ENCODE data around the gene CARD18.
"Not testable (repeated sequence)": the region's sequence is repeated elsewhere in the genome, so short reads cannot be mapped to it uniquely, and the experiment has no call there.

CARD18 gene

DNA sequence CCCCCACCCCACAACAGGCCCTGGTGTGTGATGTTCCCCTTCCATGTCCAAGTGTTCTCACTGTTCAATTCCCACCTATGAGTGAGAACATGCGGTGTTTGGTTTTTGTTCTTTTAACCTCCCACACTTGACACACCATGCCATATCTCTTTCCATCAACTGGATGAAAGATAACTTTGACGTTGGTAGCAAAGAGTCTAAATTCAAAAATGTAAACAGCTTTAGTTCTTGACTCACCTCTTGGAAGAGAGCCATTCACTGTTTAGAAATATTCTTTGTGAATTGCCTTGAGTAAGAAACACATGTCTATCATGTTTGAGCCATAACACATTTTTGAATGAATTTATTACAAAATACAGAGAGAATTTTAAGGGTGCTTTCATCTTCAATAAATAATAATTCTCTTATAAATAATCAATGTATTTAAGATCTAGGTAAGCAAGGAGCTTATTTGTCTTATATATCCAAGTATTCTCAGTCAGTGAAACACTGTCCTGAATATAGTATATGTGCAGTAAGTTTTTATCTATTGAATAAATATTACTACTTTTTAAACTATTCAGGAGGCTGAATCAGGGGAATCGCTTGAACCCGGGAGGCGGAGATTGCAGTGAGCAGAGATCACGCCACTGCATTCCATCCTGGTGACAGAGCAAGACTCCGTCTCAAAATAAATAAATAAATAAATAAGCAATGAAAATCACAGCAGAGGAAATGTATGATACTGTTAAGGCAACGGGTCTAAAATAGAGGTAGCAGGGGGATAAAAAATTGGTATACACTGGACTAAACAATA lies 6.7 kb downstream of the CARD18 start:
- no peak for DNase-seq

- no peak for DNase-seq
Measured at GRCh38 chr11:105130189-105130813, 9.3 kb downstream of the CARD18 start.

DNA sequence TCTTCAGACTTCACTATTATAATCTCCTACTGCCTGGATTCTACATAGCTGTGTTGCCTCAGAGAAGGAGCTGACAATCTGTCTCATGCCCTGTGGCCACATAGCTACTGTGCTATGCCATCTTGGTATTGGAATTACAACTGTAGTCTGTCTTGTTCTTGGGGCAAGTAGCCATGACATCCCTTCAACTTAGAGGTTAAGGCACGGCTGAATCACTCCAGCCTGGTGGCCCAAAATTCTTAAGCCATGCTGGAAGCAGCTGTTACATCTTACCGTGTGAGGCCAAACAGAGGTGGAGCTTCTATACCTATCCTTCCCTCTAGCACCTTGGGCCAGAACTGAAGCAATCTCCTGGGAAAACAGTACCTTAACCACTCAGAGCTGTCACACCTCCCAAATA lies 14.8 kb downstream of the CARD18 start:
- no peak for DNase-seq

DNA sequence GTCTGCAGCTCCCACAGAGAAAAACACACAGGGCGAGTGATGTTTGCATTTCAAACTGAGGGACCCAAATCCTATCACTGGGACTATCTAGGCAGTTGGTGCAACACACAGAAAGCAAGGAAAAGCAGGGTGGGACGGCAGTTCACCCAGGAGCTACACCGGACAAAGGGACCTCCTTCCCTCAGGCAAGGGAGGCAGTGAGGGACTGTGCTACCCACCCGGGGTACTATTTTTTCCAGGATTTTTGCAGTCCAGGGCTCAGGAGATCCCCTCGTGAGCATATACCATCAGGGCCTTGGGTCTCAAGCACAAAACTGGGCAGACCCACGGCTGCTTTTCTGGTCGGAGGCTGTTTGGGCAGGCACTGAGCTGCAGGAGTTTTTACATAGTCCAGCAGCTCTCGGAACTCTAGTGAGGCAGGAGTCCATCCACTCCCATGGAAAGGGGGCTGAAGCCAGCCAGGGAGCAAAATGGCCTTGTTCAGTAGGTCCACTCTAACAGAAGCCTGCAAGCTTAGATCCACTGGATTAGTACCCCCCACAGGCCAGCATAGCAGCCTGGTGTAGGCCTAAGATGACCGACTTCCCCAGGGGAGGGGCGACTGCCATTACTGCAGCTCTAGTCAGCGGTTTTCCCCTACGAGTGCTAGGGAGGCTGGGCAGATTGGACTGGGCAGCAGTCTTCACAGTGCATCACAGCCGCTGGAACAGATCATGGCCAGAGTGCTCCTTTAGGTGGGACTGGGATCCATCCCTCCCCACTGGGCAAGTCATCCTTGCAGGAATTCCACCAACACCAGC lies 28.2 kb downstream of the CARD18 start:
- no peak for DNase-seq

DNA sequence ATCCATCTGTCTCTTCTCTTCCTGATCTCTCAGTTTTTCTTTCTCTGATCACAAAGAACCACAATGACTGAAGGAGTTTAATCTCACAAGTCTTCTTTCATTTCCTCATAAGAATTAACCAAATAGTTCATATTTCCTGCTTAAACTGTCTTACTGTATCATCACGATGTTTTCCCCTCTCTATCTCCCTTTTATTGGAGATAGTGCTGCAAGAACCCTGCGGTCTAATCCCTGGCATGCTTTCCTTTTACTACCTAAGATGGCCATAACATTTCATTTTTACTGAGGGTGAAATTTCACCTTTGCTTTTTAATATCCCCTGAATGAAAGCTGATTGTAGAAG lies 28.9 kb downstream of the CARD18 start:
- no peak for DNase-seq

GRCh38 chr11:105109855-105110687 lies 29.5 kb downstream of the CARD18 start:
- DNase-seq: no peak

DNA sequence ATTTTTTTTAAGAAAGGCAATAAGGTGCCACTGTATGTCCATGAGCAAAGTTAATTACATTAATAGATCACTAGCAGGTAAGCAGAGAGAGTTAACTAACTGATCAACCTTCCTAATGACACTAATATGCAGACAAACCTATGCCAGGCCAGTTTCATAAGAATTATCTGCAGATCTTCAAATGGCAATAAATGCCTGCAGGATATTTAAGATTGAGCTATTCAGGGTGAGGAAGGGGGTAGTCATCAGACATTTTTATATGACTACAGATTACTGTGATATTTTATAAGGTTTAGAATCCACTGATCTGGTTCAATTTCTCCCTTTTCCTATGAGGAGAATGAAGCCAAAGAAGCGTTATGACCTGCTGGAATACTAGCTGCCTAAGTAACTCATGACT lies 30.2 kb downstream of the CARD18 start:
- DNase-seq: no peak

DNA sequence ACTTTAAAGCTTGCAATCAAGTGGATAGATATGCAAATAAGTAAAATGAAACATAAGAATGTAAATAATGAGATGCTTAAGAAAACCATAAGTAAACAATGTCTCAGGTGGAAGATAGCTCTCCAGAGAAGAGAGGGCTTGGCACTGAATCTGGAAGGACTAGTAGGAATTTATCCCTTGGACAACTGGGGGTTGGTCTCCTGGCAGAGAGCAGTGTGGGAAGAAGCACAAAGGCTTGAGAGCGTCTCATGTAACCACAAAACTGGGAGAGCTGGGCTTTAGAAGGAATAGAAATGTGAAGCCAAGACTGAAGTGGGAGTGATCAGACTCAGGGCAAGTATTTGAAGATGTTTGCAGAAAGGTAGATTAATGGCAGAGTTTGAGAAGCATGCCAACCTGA lies 31.3 kb downstream of the CARD18 start:
- peak; percentile 22 for DNase-seq

DNA sequence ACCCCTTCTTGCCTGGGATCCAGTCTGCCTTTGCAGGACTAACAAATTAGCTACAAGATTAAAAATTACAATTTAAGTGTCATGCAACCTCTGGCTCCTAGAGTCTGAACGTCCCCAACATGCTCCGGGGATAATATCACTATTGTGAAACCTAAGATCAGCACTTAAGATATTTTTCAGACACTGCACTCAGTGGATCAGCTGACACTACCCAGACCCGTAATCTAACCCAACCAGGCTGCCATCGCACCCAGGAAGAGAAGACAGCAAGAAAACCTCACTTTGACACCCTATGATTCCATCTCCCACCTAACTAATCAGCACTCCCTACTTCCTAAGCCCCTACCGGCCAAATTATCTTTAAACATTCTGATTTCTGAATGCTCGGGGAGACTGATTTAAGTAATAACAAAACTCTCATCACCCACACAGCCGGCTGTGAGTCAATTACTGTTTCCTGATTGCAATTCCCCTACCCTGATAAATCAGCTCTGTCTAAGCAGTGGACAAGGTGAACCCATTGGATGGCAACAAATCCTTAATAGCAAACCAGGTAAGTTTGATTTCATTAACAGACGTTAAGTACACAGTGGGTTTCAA lies 32.2 kb downstream of the CARD18 start:
- not testable (repeated sequence) for DNase-seq

DNA sequence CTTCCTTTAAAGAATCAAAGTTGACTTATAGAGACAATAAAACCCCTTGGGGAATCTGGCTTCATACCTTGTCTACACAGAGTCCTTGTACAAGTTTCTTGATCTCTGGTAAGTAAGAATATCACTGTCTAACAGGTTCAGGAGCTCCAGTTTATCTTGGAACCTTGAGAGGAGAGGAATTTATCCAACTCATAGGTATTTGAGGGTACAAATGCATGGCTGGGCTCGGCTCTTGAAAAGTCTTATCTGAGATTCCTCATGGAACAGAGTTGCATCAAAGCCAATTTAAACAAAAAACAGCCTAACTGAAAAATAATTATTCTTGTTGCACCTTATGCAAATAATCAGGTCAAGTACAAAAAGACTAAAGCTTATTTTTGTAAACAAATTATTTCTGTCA lies 33.4 kb downstream of the CARD18 start:
- no peak for DNase-seq

GRCh38 chr11:105104292-105104691 lies 35.3 kb downstream of the CARD18 start:
- no peak for DNase-seq

GRCh38 chr11:105103336-105103735 lies 36.2 kb downstream of the CARD18 start:
- DNase-seq: no peak

DNA sequence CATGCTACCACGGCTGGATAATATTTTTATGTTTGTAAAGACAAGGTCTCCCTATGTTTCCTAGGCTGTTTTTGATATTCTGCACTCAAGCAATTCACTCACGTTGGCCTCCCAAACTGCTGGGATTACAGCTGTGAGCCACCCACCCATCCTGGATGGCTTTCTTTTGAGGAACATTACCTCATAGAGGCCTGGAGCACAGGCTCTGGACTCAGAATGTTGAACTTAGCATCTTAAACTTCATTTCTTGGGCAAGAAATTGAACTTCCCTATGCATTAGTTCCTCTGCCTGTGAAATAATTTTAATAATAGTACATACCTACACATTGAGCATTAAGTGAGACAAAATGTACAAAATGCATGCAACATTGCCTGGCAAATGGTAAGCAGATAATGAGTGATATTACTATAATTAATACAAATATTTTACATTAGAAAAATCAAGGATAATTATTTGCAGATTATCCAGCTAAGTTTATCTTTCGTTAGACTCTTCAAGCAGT lies 37.4 kb downstream of the CARD18 start:
- DNase-seq: not testable (repeated sequence)

GRCh38 chr11:105100981-105101630 lies 38.5 kb downstream of the CARD18 start:
- DNase-seq: no peak

- no peak for DNase-seq
Measured at GRCh38 chr11:105100206-105100605, 39.4 kb downstream of the CARD18 start.

DNA sequence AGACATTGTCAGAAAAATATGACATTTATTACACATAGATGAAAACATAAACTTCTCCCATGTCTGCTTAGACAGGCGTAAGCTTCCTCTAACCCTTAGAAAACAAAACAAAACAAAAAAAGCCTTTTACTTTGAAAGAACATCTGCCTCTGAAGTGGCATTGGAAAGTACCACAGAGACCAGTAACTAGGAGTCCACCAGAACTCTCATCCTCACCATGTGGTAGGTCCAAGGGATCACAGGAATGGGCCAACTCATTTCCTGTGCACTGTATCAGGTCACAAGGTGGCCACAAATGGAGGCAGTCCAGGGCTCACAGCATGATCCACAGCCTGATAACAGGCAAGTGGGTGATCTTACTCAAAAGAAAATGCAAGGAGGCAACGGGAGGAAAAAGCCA lies 40.0 kb downstream of the CARD18 start:
- DNase-seq: not testable (repeated sequence)

GRCh38 chr11:105092256-105093239 lies 47.0 kb downstream of the CARD18 start:
- DNase-seq: no peak
